Measurements from ENCODE around the gene NLE1.

DNA sequence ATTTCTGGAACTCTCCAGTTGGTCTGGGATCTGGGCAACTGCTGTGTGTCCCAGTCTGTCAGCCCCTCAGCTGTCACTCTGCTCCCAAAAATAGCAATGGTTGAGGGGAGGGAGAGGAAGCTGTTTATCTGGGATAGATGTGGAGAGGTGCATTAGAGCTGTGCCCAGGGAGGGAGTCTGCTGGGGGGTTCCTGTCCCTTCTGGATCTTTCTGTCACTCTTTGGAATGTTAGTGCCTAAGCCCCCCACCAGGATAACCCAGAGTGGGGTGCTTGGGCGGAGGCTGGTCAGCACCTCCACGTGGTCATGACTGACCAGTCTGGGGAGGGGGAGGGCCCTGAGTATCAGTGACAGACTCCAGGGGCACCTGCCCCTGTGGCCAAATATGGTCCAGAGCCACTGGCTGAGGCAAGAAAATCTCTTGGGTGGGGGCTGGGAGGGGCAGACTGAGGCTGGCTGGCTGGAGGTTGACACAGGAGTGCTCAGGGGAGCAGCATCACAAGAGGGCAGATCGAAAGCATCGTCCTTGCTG lies 5.3 kb upstream of the NLE1 start, which contains the start of gene UNC45B:
- no peak for TF ChIP-seq SP1 (IDR thresholded peaks at IDR 0.05)
- no peak for TF ChIP-seq ELF4 (IDR thresholded peaks at IDR 0.05)
- TF ChIP-seq HDGF (IDR thresholded peaks at IDR 0.05; ENCODE audit: borderline replicate concordance): no peak
- no peak for TF ChIP-seq BHLHE40 (IDR thresholded peaks at IDR 0.05; ENCODE audit: borderline replicate concordance)
- TF ChIP-seq SUZ12 (IDR thresholded peaks at IDR 0.05): no peak
- no peak for TF ChIP-seq FOXK2 (IDR thresholded peaks at IDR 0.05)

All from HEK293T (cell line).